Activated CD8-positive, alpha-beta T cell treated with anti-CD3 and anti-CD28 coated beads, Interleukin-2, amount 10 ng/mL, durations not matched to agents 7 days and 5 days (primary cell): ENCODE measurements around the gene TIGD1. TPM values are rescaled to one million over a fixed set of nuclear protein-coding genes. Genes with fewer than 3 reads are reported as not detected.

Experiments
- ATAC-seq: fragments of 150-1000 bp; cut with Tn5 transposase; one replicate; pipeline ENCODE4 v1.10.0; 2021; ENCODE audit warnings: moderate library complexity
- CTCF ChIA-PET: fragments of 350-600 bp; sonication (Branson Sonifier 250); formaldehyde crosslinking; loops from one replicate; lab custom pipeline; 2021; ENCODE audit warnings: antibody characterized with exemption; lab: Charles Lee
- POLR2A ChIA-PET: fragments of 350-600 bp; sonication (Branson Sonifier 250); formaldehyde crosslinking; loops from one replicate; lab custom pipeline; 2021; ENCODE audit warnings: antibody characterized with exemption; lab: Charles Lee
- DNase-seq: peaks from one replicate; pipeline ENCODE4 v3.0.0-alpha.2; 2020
- H3K27ac Mint-ChIP-seq: one replicate; pipeline ENCODE4 v1.8.0; 2021; ENCODE audit warnings: mild to moderate bottlenecking, mixed read lengths
- H3K27me3 Mint-ChIP-seq: one replicate; pipeline ENCODE4 v1.8.0; 2021; ENCODE audit warnings: low read depth, mixed read lengths
- H3K36me3 Mint-ChIP-seq: one replicate; pipeline ENCODE4 v1.8.0; 2021; ENCODE audit warnings: low read depth, mixed read lengths
- H3K4me1 Mint-ChIP-seq: one replicate; pipeline ENCODE4 v1.8.0; 2021; ENCODE audit warnings: low read depth, mixed read lengths
- H3K4me3 Mint-ChIP-seq: one replicate; pipeline ENCODE4 v1.8.0; 2021; ENCODE audit warnings: mild to moderate bottlenecking, mixed read lengths
- H3K9me3 Mint-ChIP-seq: one replicate; pipeline ENCODE4 v1.8.0; 2022; ENCODE audit warnings: mixed read lengths; ENCODE audit not compliant: insufficient read depth
- total RNA-seq, 2 experiments: library from RNA; stranded (reverse); gene quantifications; one replicate each; pipeline ENCODE4 v1.2.3, GENCODE V29; 2021

TIGD1 gene
- total RNA-seq, 2 experiments from 2014 or later = 7.5 to 7.7 TPM

GRCh38 chr2:232567721-232568120 is 17.4 kb upstream of the TIGD1 start:
- ChIA-PET POLR2A (interaction anchor here (0.5 kb wide), 1 partner anchor 608 kb away, joined by 3 read pairs; no protein-coding TSS in a partner anchor), CTCF (no interaction called here)
- DNase-seq = no peak
- H3K4me1 Mint-ChIP-seq = peaks cover 10% of the 10 kb centered on the region
- peaks cover 53% of the 10 kb centered on the region for H3K36me3 Mint-ChIP-seq
- no peaks in the 10 kb centered on the region for H3K9me3 Mint-ChIP-seq
- H3K27ac Mint-ChIP-seq = no peak overlapping the region
- no peaks in the 10 kb centered on the region for H3K27me3 Mint-ChIP-seq
- no peak for ATAC-seq
- no peak overlapping the region for H3K4me3 Mint-ChIP-seq

GRCh38 chr2:232563580-232563979 is 13.2 kb upstream of the TIGD1 start:
- no peak for ATAC-seq
- no peaks in the 10 kb centered on the region for H3K27me3 Mint-ChIP-seq
- H3K9me3 Mint-ChIP-seq = no peaks in the 10 kb centered on the region
- CTCF ChIA-PET = interaction anchor here (1.0 to 1.6 kb wide), 2 partner anchors 10 to 14 kb away, joined by 3 to 4 read pairs; no protein-coding TSS in a partner anchor
- DNase-seq = no peak
- peaks cover 56% of the 10 kb centered on the region for H3K36me3 Mint-ChIP-seq
- POLR2A ChIA-PET = interaction anchor here (1.2 kb wide), 1 partner anchor 10 kb away, joined by 4 read pairs; no protein-coding TSS in a partner anchor
- no peak overlapping the region for H3K4me3 Mint-ChIP-seq
- no peak overlapping the region for H3K27ac Mint-ChIP-seq
- H3K4me1 Mint-ChIP-seq = peaks cover 10% of the 10 kb centered on the region

- Mint-ChIP-seq H3K27ac (no peak overlapping the region), H3K27me3 (no peaks in the 10 kb centered on the region), H3K4me1 (peaks cover 10% of the 10 kb centered on the region), H3K4me3 (no peak overlapping the region), H3K36me3 (peaks cover 51% of the 10 kb centered on the region), H3K9me3 (no peaks in the 10 kb centered on the region)
- ChIA-PET CTCF (interaction anchor here (1.6 kb wide), 1 partner anchor 11 kb away, joined by 3 read pairs; no protein-coding TSS in a partner anchor), POLR2A (interaction anchor here (0.9 to 1.2 kb wide), 2 partner anchors 9 to 12 kb away, joined by 3 to 4 read pairs; partner anchors contain the start of genes EIF4E2 and TIGD1)
- DNase-seq (no peak), ATAC-seq (no peak)
Measured at GRCh38 chr2:232562515-232563151, 12.3 kb upstream of the TIGD1 start.

DNA sequence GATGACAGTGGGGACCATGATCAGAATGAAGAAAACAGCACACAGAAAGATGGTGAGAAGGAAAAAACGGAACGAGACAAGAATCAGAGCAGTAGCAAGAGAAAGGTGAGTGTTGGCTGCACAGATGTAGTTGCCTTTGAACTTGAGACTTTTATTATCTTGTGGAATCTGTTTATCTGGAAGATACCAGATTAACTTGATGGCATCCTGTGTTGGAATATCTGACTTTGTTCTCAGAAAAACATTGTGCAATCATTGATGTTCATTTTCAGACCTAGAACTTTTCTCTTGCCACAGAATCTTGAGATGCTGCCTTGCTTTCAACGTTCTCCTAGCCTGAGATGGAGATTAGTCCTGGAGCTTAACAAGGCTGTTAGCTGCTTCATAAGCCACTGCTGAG is 6.1 kb upstream of the TIGD1 start:
- Mint-ChIP-seq H3K27me3 (no peaks in the 10 kb centered on the region), H3K4me3 (no peak overlapping the region), H3K27ac (peak overlapping the region; percentile 7), H3K4me1 (peaks cover 29% of the 10 kb centered on the region), H3K36me3 (peaks cover 41% of the 10 kb centered on the region), H3K9me3 (no peaks in the 10 kb centered on the region)
- no peak for DNase-seq
- CTCF ChIA-PET = interaction anchor here (0.7 kb wide), 1 partner anchor 758 kb away, joined by 3 read pairs; no protein-coding TSS in a partner anchor
- POLR2A ChIA-PET = no interaction called here
- no peak for ATAC-seq

DNA sequence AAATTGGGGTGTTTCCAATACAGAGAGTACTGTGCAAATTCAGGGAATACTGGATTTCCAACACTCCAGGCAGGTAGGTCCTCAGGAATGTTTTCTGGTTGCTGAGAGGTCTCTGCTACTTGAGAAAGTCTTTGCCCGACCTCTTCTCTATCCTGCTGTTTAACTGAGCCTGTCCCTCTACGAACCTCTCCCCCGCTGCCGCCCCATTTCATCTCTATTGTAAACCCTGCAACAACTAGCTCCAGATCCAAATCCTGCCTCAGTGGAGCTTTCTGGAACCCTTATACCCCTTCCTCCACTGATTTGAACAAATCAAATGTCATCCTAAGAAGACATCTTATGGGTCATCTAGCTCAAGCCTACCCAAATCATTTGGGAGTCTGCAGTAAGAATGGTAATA is 1.4 kb upstream of the TIGD1 start:
- ATAC-seq = no peak
- POLR2A ChIA-PET = no interaction called here
- Mint-ChIP-seq H3K27me3 (no peaks in the 10 kb centered on the region), H3K4me1 (peaks cover 58% of the 10 kb centered on the region), H3K4me3 (peak overlapping the region; percentile 100), H3K27ac (peak overlapping the region; percentile 100), H3K36me3 (peaks cover 40% of the 10 kb centered on the region), H3K9me3 (no peaks in the 10 kb centered on the region)
- no peak for DNase-seq
- CTCF ChIA-PET = no interaction called here

DNA sequence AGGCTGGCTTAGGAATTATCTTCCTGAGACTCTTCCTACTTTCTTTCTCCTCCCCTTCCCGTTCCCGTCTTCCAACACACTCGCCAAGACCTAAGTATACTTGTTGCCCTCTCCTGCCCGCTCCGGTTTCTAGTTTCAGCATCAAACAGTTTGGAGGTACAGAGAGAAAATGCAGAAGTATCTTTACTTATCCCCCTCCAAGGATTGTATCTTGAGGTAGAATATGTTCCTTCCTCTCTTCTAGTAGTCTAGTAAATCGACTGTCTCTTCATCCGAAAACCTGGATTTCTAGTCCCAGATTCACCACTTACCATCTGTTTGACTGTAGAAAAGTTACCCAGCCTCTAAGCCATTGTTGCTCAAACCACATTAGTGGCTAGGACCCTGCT is 887 bp upstream of the TIGD1 start:
- peaks cover 63% of the 10 kb centered on the region for H3K4me1 Mint-ChIP-seq
- POLR2A ChIA-PET = interaction anchor here (0.6 to 0.9 kb wide), 7 partner anchors 11 to 531 kb away, joined by 3 to 5 read pairs (median 3); no protein-coding TSS in a partner anchor

GRCh38 chr2:232549655-232550353 is 553 bp downstream of the TIGD1 start:
- no peak for ATAC-seq
- ChIA-PET POLR2A (no interaction called here), CTCF (no interaction called here)

More for the DNA sequence above, 887 bp upstream of the TIGD1 start:
- no peaks in the 10 kb centered on the region for H3K9me3 Mint-ChIP-seq
- H3K27ac Mint-ChIP-seq = peak overlapping the region; percentile 100
- H3K36me3 Mint-ChIP-seq = peaks cover 43% of the 10 kb centered on the region
- ATAC-seq (no peak), DNase-seq (no peak)
- no peaks in the 10 kb centered on the region for H3K27me3 Mint-ChIP-seq
- CTCF ChIA-PET = interaction anchor here (1.0 kb wide), 1 partner anchor 54 kb away, joined by 3 read pairs; no protein-coding TSS in a partner anchor
- peak overlapping the region; percentile 100 for H3K4me3 Mint-ChIP-seq

DNA sequence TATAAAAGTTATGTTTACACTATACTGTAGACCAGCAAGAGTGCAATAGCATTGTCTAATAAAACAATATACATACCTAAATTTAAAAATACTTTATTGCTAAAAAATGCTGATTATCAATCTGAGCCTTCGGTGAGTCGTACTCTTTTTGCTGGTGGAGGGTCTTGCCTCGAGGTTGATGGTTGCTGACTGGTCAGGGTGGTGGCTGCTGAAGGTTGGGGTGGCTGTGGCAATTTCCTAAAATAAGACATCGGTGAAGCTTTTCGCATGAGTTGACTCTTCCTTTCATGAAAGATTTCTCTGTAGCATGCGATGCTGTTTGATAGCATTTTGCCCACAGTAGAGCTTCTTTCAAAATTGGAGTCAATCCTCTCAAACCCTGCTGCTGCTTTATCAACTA is 2.4 kb downstream of the TIGD1 start:
- POLR2A ChIA-PET = interaction anchor here (1.6 kb wide), 1 partner anchor 9 kb away, joined by 3 read pairs; no protein-coding TSS in a partner anchor
- H3K4me3 Mint-ChIP-seq = no peak overlapping the region
- no peaks in the 10 kb centered on the region for H3K27me3 Mint-ChIP-seq
- no peaks in the 10 kb centered on the region for H3K9me3 Mint-ChIP-seq
- DNase-seq (no peak), ATAC-seq (no peak)
- CTCF ChIA-PET = interaction anchor here (0.9 kb wide), 1 partner anchor 11 kb away, joined by 4 read pairs; no protein-coding TSS in a partner anchor
- peaks cover 44% of the 10 kb centered on the region for H3K36me3 Mint-ChIP-seq
- peaks cover 49% of the 10 kb centered on the region for H3K4me1 Mint-ChIP-seq
- no peak overlapping the region for H3K27ac Mint-ChIP-seq

More at GRCh38 chr2:232549655-232550353, 553 bp downstream of the TIGD1 start:
- peaks cover 67% of the 10 kb centered on the region for H3K4me1 Mint-ChIP-seq
- DNase-seq = no peak
- peak overlapping the region; percentile 100 for H3K4me3 Mint-ChIP-seq
- H3K36me3 Mint-ChIP-seq = peaks cover 49% of the 10 kb centered on the region
- no peaks in the 10 kb centered on the region for H3K9me3 Mint-ChIP-seq
- H3K27ac Mint-ChIP-seq = peak overlapping the region; percentile 100
- no peaks in the 10 kb centered on the region for H3K27me3 Mint-ChIP-seq

- H3K4me3 Mint-ChIP-seq = no peak overlapping the region
- DNase-seq (no peak), ATAC-seq (no peak)
- no peaks in the 10 kb centered on the region for H3K9me3 Mint-ChIP-seq
- peaks cover 35% of the 10 kb centered on the region for H3K4me1 Mint-ChIP-seq
- H3K27me3 Mint-ChIP-seq = no peaks in the 10 kb centered on the region
- H3K36me3 Mint-ChIP-seq = peaks cover 36% of the 10 kb centered on the region
- ChIA-PET CTCF (interaction anchor here (0.9 to 1.3 kb wide), 2 partner anchors 8 to 16 kb away, joined by 3 read pairs; no protein-coding TSS in a partner anchor), POLR2A (no interaction called here)
- no peak overlapping the region for H3K27ac Mint-ChIP-seq
Measured at GRCh38 chr2:232545511-232546375, 4.6 kb downstream of the TIGD1 start.

DNA sequence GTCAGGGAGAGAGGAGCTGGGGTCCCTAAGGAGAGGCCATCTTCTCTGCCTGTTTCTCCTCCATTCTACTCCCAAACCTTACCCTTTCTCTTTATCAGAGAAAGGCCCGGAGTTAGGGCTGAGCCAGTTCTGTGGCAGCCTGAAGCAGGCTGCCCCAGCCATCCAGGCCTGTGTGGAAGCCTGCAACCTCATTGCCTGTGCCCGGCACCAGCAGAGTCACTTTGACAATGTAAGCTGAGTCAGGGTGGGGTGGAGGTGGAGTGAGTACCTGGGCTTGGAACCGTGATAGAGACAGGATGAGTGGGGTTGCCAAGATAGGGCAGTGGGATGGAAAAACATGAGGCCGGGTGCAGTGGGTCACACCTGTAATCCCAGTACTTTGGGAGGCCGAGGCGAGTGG is 5.7 kb downstream of the TIGD1 start:
- no peak overlapping the region for H3K27ac Mint-ChIP-seq

More for the DNA sequence above, 5.7 kb downstream of the TIGD1 start:
- no peaks in the 10 kb centered on the region for H3K9me3 Mint-ChIP-seq
- ChIA-PET CTCF (no interaction called here), POLR2A (no interaction called here)
- no peaks in the 10 kb centered on the region for H3K27me3 Mint-ChIP-seq
- no peak overlapping the region for H3K4me3 Mint-ChIP-seq
- DNase-seq (no peak), ATAC-seq (no peak)
- peaks cover 35% of the 10 kb centered on the region for H3K36me3 Mint-ChIP-seq
- H3K4me1 Mint-ChIP-seq = peaks cover 34% of the 10 kb centered on the region
